ENCODE results near the gene LTBP2. TPM values are rescaled to one million over a fixed set of nuclear protein-coding genes. Genes with fewer than 3 reads are reported as not detected.

Gene LTBP2
- total RNA-seq, 1 donor = 157 TPM

GRCh38 chr14:74569387-74569786, 42.6 kb downstream of the LTBP2 start:
- H3K4me3 ChIP-seq (ENCODE audit: low read depth, low read length) = no peak overlapping the region
- no peak for DNase-seq (ENCODE audit: low read depth)
- no peak for TF ChIP-seq CTCF (IDR thresholded peaks at IDR 0.05; ENCODE audit: insufficient read depth, low read length)

DNA sequence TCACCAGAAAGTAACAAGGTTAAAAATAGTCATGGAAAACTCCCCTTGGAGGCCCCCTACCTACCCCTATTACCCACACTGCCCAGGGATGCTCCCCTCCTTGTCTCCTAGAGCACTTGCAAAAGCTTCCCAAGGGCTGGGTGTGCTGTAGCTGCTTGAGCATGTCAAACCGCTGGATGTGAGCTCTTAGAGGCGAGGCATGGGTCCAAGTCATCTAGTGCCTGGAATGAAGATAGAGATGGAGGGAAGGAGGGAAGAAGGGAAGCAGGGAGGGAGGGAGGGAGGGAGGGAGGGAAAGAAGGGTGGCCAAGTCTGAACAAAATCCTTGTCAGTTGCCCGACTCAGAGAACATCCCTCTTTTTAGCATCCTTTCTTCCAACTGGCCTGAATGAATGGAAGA, 43.1 kb downstream of the LTBP2 start:
- peak; percentile 72 for DNase-seq (ENCODE audit: low read depth)
- no peak for TF ChIP-seq CTCF (IDR thresholded peaks at IDR 0.05; ENCODE audit: insufficient read depth, low read length)
- no peak overlapping the region for H3K4me3 ChIP-seq (ENCODE audit: low read depth, low read length)

DNA sequence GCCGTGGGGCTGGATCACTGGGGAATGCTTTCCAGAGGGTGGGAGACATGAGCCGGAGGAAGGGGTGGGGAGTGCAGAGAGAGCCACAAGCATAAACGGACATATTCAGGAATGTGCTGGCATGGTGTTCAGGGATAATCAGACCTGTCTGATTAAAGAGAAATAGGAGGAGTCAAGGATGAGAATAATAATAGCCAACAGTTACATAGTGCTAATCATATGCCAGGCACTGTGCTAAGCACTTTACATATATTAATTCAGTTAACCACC, 43.7 kb downstream of the LTBP2 start:
- no peak overlapping the region for H3K4me3 ChIP-seq (ENCODE audit: low read depth, low read length)
- no peak for TF ChIP-seq CTCF (IDR thresholded peaks at IDR 0.05; ENCODE audit: insufficient read depth, low read length)
- DNase-seq (ENCODE audit: low read depth) = no peak

- H3K4me3 ChIP-seq (ENCODE audit: low read depth, low read length) = no peak overlapping the region
- TF ChIP-seq CTCF (IDR thresholded peaks at IDR 0.05; ENCODE audit: insufficient read depth, low read length) = no peak
- DNase-seq (ENCODE audit: low read depth) = no peak
These were observed 44.2 kb downstream of the LTBP2 start for GRCh38 chr14:74567646-74568379.

GRCh38 chr14:74567219-74567618, 44.8 kb downstream of the LTBP2 start:
- DNase-seq (ENCODE audit: low read depth) = no peak
- no peak for TF ChIP-seq CTCF (IDR thresholded peaks at IDR 0.05; ENCODE audit: insufficient read depth, low read length)
- H3K4me3 ChIP-seq (ENCODE audit: low read depth, low read length) = no peak overlapping the region

GRCh38 chr14:74566174-74567141, 45.6 kb downstream of the LTBP2 start:
- no peak for TF ChIP-seq CTCF (IDR thresholded peaks at IDR 0.05; ENCODE audit: insufficient read depth, low read length)

More at GRCh38 chr14:74566174-74567141, 45.6 kb downstream of the LTBP2 start:
- DNase-seq (ENCODE audit: low read depth) = peak; percentile 39
- no peak overlapping the region for H3K4me3 ChIP-seq (ENCODE audit: low read depth, low read length)

Measured in fibroblast of the aortic adventitia (primary cell).